GM19328 (cell line): ENCODE measurements around the gene CZIB.
A peak's percentile ranks its signal among the peaks of the same experiment; 100 is the strongest.
"Not testable (repeated sequence)": the region's sequence is repeated elsewhere in the genome, so short reads cannot be mapped to it uniquely, and the experiment has no call there.

Experiments used
- ATAC-seq: cut with Tn5 transposase; IDR thresholded peaks from one replicate; pipeline ENCODE4 v1.9.1; 2021; ENCODE audit warnings: mild to moderate bottlenecking, moderate library complexity; ENCODE audit not compliant: unreplicated experiment

Gene CZIB

DNA sequence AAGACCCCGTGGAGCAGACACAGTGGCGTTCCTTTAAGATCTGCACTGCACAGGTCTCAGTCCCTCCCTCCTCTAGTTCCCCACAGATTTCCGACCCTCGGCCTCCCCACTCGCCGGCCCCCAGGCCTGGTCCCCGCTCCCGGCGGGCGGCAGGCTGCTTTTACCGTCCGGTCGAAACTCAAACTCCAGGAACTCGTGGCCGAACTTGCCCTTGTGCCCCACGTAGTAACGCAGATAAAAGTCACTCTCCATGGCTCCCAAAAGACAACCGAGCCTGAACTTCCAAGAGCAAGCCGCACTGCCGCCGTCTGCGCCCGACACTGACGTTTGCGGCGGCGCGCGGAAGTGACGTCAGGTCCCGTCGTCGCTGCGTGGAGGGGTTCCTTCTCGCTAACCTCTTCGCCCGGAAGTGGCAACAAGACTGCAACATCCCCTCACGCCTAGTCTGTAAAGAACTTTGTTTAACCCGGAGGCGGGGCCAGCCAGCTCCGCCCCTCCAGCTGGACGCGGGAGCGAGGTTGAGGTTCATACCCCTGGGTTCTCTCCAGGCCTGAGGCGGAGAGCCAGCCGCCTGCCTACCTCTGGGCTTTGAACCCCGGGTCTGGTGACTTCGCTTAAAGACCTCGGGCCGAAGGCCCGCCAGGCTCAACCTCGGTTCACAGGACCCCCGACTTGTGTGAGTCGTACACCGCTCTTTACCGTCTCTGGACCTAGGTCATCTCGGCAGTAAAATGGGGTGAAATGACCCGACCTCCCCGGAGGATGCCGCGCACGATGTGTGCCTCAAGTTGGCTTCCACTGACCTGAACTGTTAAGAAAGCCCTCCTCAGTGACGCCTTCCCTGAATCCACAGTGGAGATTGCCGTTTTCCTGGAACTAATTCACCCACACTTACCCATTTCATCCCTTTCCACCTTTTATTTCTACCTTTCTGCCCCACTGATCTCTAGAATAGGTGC, 18.0 kb upstream of the CZIB start, which contains the start of gene MAGOH:
Gene MAGOH, minus strand, starts transcription at position 322 of the 959 bp plus-strand sequence. Its CDS starts 70 bp downstream, at position 252.
- peak; percentile 92 for ATAC-seq

GRCh38 chr1:53237638-53238037, 17.2 kb upstream of the CZIB start:
- no peak for ATAC-seq

DNA sequence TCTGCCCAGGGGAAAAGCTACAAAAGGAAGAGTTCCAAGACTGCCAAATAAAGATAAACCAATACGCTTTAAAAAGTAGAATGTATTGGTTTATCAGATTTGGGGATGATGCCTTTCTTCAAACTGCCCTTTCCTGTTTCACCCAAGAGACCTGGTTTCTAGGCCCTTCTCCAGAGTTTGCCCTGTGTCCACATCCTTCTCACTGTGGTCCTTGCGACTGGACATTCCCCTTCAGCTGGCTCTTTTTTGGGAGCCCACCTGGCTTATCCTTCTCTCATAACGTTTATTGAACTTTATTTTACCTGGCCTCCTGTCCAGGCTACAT, 490 bp upstream of the CZIB start:
- no peak for ATAC-seq

- no peak for ATAC-seq
Observed at GRCh38 chr1:53219711-53220110, 723 bp downstream of the CZIB start.

DNA sequence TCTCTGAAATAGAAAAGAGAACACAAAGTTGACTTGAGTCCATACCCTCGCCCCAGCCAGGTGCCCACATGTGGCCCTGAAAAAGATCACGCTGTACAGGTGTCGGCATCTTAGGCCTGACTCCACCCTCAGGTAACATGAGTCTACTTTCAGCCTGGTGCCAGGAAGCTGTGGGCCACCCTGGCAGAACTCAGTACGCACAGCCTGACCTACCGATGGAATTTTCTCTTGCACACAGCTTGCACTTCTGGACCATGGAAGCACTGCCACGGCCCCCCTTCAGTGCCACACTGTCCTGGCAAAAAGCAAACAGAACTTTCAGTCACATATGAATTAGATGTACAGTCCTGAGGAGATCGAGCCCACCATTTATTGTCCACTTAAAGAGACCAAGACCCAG, 2.2 kb downstream of the CZIB start:
- ATAC-seq = no peak

DNA sequence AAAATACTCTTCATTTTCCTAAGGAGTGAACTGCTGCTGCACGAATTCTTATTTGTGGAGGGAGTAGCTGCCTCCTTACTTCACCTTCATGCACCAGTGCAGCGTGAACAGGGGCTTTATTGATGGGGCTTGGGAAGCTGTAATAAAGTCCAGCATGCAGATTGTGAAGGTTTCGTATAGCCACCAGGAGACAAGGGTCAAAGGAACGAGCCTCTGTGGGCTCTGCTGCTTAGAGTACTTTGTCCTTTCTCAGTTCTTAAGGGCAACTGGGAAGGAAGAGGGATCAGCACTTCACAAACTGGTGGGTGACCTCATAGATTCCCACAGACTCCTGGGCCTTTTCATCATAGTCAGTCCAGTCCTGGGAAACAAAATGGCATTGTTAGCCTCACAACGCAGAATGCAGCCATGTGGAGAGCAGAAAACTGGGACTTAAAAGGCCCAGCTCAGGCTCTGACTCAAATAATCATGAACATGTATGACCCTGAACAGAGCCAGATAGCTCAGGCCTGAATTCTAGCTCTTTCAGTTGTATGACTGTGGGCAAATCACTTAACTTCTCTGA, 6.0 kb downstream of the CZIB start:
- ATAC-seq = no peak

DNA sequence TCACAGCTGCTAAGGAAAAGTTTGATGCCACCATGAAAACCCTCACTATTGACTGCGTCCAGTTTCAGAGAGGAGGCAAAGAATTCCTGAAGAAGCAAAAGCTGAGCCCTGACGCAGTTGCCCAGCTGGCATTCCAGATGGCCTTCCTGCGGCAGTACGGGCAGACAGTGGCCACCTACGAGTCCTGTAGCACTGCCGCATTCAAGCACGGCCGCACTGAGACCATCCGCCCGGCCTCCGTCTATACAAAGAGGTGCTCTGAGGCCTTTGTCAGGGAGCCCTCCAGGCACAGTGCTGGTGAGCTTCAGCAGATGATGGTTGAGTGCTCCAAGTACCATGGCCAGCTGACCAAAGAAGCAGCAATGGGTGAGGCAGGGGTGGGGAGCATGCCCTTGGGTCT, 9.5 kb downstream of the CZIB start:
- no peak for ATAC-seq

GRCh38 chr1:53210352-53210751, 10.1 kb downstream of the CZIB start:
- no peak for ATAC-seq

- no peak for ATAC-seq
Observed at GRCh38 chr1:53207726-53208125, 12.7 kb downstream of the CZIB start.

DNA sequence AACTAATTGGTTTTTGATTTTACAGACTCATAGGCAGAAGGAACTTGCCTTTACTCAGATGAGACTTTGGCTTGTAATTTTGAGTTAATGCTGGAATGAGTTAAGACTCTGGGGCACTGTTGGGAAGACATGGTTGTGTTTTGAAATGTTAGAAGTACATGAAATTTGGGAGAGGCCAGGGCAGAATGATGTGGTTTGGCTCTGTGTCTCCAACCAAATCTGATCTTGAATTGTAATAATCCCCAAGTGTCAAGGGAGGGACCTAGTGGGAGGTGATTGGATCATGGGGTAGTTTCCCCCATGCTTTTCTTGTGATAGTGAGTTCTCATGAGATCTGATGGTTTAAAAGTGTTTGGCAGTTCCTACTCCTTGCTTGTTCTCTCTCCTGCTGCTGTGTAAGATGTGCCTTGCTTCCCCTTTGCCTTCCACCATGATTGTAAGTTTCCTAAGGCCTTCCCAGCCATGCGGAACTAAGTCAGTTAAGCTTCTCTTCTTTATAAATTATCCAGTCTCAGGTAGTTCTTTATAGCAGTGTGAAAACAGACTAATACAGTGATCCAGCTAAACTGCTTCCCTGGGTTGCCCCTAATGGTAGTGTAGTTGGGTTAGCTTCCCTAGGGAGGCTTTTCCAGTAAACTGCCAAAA, 13.6 kb downstream of the CZIB start:
- ATAC-seq = no peak

- ATAC-seq = not testable (repeated sequence)
Observed at GRCh38 chr1:53206083-53206685, 14.2 kb downstream of the CZIB start.

- not testable (repeated sequence) for ATAC-seq
Observed at GRCh38 chr1:53205496-53205895, 14.9 kb downstream of the CZIB start.

DNA sequence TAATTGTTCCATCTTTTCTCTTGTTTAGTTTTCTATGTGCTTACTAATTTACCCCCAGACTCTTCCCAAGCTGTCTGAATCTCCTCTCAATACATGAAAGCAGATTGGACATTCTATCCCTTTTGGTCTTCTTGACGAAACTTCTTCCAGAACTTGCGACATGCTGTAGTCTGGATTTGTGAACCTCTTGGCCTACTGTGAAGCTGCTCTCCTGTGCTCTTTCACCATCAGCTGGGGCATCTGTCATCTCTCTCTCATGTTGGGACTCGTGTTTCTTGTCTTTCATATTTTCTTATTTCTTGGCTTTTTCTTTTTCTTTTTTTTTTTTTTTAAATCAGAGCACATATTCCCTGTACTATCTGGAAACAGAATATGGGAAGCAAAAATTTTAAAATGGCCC, 17.0 kb downstream of the CZIB start:
- ATAC-seq = no peak

- no peak for ATAC-seq
Observed at GRCh38 chr1:53198241-53198651, 22.2 kb downstream of the CZIB start.

DNA sequence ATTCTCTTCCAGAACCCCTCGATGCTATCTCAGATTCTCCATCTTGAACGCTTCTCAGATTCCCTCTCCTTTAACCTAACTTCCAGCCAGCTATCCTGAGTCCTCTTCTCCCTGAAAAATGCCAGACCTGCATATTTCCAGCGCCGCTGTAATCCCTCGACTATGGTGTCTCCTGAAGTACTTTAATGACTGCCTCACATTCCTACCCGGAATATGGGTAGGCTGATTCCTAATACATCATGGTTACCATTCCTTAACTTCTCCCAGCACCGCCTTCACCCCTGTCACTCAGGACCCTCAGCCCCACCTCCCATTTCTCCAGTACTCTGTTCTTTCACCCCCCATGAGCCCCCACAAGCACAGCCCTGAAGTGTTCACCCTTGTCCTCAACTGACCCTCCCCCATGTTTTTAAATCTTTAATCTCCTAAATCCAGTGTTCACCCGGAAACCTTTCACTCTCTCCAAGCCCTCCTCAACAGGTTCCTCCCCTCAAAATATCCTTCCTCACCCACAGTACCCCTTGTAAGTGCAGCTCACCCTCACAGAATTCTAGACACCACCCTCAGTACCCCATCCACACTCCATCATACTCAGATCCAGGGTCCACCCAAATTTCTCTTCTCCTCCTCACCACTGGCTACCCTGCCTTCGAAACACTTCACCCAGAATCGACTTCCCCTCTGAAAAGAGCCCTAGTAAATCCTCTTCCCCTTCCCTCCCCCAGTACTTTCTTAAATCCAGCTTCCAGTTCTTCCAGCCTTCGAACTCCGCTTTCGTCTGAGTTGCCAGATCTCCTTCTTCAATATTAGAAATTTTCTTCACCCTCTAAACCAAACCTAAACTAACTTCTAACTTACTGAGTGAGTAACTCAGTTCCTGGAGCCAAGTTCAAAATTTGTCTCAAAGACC, 22.9 kb downstream of the CZIB start:
- ATAC-seq = no peak

DNA sequence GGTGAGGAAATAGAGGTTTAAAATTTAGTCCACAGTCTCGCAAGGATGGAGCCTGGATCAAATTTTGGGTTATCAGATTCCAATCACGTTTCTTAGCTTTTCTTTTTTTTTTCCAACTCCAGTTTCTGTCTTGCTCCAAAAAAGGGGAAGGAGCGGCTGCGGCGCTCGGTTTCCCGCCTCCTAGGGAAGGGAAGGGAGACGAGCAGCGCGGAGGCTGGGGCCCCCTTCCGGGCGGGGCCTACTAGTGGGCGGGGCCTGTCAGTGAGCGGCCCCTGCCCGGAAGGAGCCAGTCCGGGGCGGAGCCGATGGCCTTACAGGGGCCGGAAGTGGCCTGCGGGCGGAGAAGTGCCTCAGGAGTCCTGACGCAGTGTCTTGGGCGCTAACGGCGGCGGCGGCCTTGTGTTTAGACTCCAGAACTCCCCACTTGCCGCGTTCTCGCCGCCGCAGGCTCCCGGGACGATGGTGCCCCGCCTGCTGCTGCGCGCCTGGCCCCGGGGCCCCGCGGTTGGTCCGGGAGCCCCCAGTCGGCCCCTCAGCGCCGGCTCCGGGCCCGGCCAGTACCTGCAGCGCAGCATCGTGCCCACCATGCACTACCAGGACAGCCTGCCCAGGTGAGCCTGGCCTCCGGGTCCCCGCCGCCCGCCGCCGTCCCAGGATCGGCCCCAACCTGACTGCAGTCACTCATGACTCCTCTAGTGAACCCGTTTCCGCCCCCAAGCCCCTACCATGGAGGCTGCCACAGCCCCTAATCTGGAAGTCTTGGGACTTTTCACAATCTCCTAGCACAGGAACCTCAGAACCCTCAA, 23.7 kb downstream of the CZIB start, which contains the start of gene CPT2:
Gene CPT2, plus strand, starts transcription at position 340 of the 806 bp plus-strand sequence. Its CDS starts 120 bp downstream, at position 460.
- ATAC-seq = peak; percentile 99

GRCh38 chr1:53196017-53196484, 24.4 kb downstream of the CZIB start:
- ATAC-seq = no peak

DNA sequence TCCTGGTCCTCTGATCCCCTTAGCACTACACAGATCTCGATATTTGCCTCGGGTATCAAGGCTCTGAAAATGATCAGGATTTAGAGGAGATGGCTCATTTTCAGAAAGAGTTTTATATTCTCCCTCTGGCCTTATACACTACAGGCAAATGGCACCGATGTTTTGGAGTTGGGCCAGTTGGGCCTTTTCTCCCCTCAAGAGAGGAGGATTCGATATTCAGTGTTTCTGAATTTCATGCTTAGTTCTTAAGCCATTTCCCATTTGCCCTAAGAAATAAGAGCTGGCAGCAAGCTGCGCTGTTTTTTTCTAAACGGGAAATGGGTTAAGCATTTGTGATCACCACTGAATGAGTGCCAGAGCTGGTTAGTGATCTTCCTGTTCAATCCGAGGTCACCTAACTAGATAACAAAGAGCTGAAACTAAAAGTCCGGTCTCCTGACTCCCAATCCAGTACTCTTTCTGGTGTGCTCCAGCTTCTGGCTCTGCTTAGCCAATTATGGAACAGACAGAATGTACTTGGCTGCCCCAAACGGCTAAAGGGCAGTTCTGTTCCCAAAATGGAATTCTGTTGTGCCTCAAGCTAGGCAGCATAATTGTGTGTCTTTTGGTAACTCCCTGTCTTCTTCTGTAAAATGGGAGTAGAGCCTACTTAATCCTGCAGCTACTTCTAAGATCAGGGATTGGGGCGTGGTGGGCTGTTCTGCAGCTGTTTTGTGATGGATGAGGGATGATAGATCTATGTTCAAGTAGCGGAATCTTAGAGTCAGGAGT, 25.0 kb downstream of the CZIB start:
- ATAC-seq = no peak

GRCh38 chr1:53190210-53190611, 30.2 kb downstream of the CZIB start:
- ATAC-seq = no peak
